A549 (cell line): ENCODE measurements around the gene SLC66A2.

Source experiments
- EP300 ChIP-seq, 2 experiments: fragments of >200 bp; sonication (Bioruptor Twin); formaldehyde crosslinking; IDR thresholded peaks; 2 replicates in 1 of 2; 3 replicates in 1 of 2; pipeline ENCODE4 v1.6.1; 2016 to 2017
- KDM1A ChIP-seq: fragments of 200-600 bp; sonication (generic); IDR thresholded peaks from 2 replicates; pipeline ENCODE4 v1.6.1; 2016; ENCODE audit warnings: low read depth, mild to moderate bottlenecking
- KDM5A ChIP-seq: fragments of 200-600 bp; sonication (generic); IDR thresholded peaks from 2 replicates; pipeline ENCODE4 v1.6.1; 2016; ENCODE audit warnings: antibody characterized with exemption, mild to moderate bottlenecking
- POLR2A ChIP-seq: IDR thresholded peaks from 2 replicates; pipeline ENCODE4 v1.6.1; 2012; ENCODE audit warnings: mild to moderate bottlenecking, low read length
- RAD21 ChIP-seq, 2 experiments: fragments of >200 bp in 1 of 2; sonication (Bioruptor Twin) in 1 of 2; formaldehyde crosslinking in 1 of 2; IDR thresholded peaks in 1 of 2; conservative IDR thresholded peaks in 1 of 2; 2 replicates in 1 of 2; 3 replicates in 1 of 2; pipeline ENCODE4 v1.6.1; 2012 to 2018; ENCODE audit warnings: inconsistent platforms in 1 of 2
- RCOR1 ChIP-seq: fragments of 150-350 bp; IDR thresholded peaks from 2 replicates; pipeline ENCODE4 v1.6.1; 2014; ENCODE audit warnings: antibody characterized with exemption, low read length, low read depth
- TF ChIP-seq, protein P1 (sequence below): fragments of >200 bp; sonication (Bioruptor Twin); formaldehyde crosslinking; IDR thresholded peaks from 2 replicates; pipeline ENCODE4 v1.6.1; 2016
- TF ChIP-seq, protein P2 (sequence below): fragments of >200 bp; sonication (Bioruptor Twin); formaldehyde crosslinking; IDR thresholded peaks from 3 replicates; pipeline ENCODE4 v1.5.1; 2016
- TF ChIP-seq, protein P3 (sequence below): fragments of 200-600 bp; sonication (generic); IDR thresholded peaks from 2 replicates; pipeline ENCODE4 v1.6.1; 2016; ENCODE audit warnings: antibody characterized with exemption, mild to moderate bottlenecking, moderate library complexity

GRCh38 chr18:79890674-79891073 is 60.8 kb downstream of the SLC66A2 start:
- TF ChIP-seq EP300 (IDR thresholded peaks at IDR 0.05): no peak
- TF ChIP-seq RCOR1: no peak
- TF ChIP-seq, protein P1, sequence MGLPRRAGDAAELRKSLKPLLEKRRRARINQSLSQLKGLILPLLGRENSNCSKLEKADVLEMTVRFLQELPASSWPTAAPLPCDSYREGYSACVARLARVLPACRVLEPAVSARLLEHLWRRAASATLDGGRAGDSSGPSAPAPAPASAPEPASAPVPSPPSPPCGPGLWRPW: no peak
- no peak for TF ChIP-seq KDM5A
- TF ChIP-seq, protein P2, sequence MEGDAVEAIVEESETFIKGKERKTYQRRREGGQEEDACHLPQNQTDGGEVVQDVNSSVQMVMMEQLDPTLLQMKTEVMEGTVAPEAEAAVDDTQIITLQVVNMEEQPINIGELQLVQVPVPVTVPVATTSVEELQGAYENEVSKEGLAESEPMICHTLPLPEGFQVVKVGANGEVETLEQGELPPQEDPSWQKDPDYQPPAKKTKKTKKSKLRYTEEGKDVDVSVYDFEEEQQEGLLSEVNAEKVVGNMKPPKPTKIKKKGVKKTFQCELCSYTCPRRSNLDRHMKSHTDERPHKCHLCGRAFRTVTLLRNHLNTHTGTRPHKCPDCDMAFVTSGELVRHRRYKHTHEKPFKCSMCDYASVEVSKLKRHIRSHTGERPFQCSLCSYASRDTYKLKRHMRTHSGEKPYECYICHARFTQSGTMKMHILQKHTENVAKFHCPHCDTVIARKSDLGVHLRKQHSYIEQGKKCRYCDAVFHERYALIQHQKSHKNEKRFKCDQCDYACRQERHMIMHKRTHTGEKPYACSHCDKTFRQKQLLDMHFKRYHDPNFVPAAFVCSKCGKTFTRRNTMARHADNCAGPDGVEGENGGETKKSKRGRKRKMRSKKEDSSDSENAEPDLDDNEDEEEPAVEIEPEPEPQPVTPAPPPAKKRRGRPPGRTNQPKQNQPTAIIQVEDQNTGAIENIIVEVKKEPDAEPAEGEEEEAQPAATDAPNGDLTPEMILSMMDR: no peak
- TF ChIP-seq, protein P3, sequence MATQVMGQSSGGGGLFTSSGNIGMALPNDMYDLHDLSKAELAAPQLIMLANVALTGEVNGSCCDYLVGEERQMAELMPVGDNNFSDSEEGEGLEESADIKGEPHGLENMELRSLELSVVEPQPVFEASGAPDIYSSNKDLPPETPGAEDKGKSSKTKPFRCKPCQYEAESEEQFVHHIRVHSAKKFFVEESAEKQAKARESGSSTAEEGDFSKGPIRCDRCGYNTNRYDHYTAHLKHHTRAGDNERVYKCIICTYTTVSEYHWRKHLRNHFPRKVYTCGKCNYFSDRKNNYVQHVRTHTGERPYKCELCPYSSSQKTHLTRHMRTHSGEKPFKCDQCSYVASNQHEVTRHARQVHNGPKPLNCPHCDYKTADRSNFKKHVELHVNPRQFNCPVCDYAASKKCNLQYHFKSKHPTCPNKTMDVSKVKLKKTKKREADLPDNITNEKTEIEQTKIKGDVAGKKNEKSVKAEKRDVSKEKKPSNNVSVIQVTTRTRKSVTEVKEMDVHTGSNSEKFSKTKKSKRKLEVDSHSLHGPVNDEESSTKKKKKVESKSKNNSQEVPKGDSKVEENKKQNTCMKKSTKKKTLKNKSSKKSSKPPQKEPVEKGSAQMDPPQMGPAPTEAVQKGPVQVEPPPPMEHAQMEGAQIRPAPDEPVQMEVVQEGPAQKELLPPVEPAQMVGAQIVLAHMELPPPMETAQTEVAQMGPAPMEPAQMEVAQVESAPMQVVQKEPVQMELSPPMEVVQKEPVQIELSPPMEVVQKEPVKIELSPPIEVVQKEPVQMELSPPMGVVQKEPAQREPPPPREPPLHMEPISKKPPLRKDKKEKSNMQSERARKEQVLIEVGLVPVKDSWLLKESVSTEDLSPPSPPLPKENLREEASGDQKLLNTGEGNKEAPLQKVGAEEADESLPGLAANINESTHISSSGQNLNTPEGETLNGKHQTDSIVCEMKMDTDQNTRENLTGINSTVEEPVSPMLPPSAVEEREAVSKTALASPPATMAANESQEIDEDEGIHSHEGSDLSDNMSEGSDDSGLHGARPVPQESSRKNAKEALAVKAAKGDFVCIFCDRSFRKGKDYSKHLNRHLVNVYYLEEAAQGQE: no peak
- TF ChIP-seq POLR2A: no peak
- no peak for TF ChIP-seq RAD21 (conservative IDR thresholded peaks at IDR 0.05 in 1 of 2, IDR thresholded peaks at IDR 0.05 in 1 of 2)
- TF ChIP-seq KDM1A: no peak
